DOHH2 (cell line): ENCODE results near the gene MAP4K5.

Experiments used
- H3F3A ChIP-seq: fragments of 200-600 bp; sonication (generic), shearing (Covaris generic); 2 replicates; pipeline ENCODE4 v1.6.0; 2016; ENCODE audit warnings: antibody characterized with exemption, mild to moderate bottlenecking; ENCODE audit not compliant: control insufficient read depth, insufficient read depth
- H3K27ac ChIP-seq: fragments of 200-600 bp; sonication (generic); 2 replicates; pipeline ENCODE4 v1.5.1; 2014; ENCODE audit warnings: low read depth, mild to moderate bottlenecking, low read length, moderate library complexity
- H3K27me3 ChIP-seq: fragments of 200-600 bp; sonication (generic); 2 replicates; pipeline ENCODE4 v1.6.1; 2014; ENCODE audit warnings: mild to moderate bottlenecking, low read length, mixed read lengths; ENCODE audit not compliant: control insufficient read depth
- H3K36me3 ChIP-seq: fragments of 200-600 bp; sonication (generic); 2 replicates; pipeline ENCODE4 v1.6.1; 2014; ENCODE audit warnings: mild to moderate bottlenecking, low read length, moderate library complexity, mixed read lengths; ENCODE audit not compliant: control insufficient read depth
- H3K4me1 ChIP-seq: fragments of 200-600 bp; sonication (generic); 2 replicates; pipeline ENCODE4 v1.6.1; 2014; ENCODE audit warnings: mild to moderate bottlenecking, low read length, mixed read lengths; ENCODE audit not compliant: control insufficient read depth
- H3K4me2 ChIP-seq: fragments of 200-600 bp; sonication (generic); 2 replicates; pipeline ENCODE4 v1.6.0; 2014; ENCODE audit warnings: mild to moderate bottlenecking, low read length, moderate library complexity
- H3K4me3 ChIP-seq: fragments of 200-600 bp; sonication (generic); 2 replicates; pipeline ENCODE4 v1.5.1; 2014; ENCODE audit warnings: mild to moderate bottlenecking, low read length, mixed read lengths
- H3K79me2 ChIP-seq: fragments of 200-600 bp; sonication (generic); 2 replicates; pipeline ENCODE4 v1.6.1; 2014; ENCODE audit warnings: mild to moderate bottlenecking, low read length, mixed read lengths; ENCODE audit not compliant: control insufficient read depth
- H3K9me2 ChIP-seq: fragments of 200-600 bp; sonication (generic); replicated peaks from 2 replicates; pipeline ENCODE4 v1.6.1; 2014; ENCODE audit warnings: mild to moderate bottlenecking, low read length, mixed read lengths; ENCODE audit not compliant: control insufficient read depth
- H3K9me3 ChIP-seq: fragments of 200-600 bp; sonication (generic); 2 replicates; pipeline ENCODE4 v1.6.1; 2014; ENCODE audit warnings: antibody characterized with exemption, low read length, mixed read lengths; ENCODE audit not compliant: control insufficient read depth, insufficient read depth
- H4K20me1 ChIP-seq: fragments of 200-600 bp; sonication (generic); 2 replicates; pipeline ENCODE4 v1.6.0; 2014; ENCODE audit warnings: low read depth, mild to moderate bottlenecking, antibody characterized with exemption, low read length, moderate library complexity; ENCODE audit not compliant: control insufficient read depth, insufficient read depth
- EZH2phosphoT487 ChIP-seq: fragments of 200-600 bp; sonication (generic); IDR thresholded peaks from 2 replicates; pipeline ENCODE4 v1.6.1; 2017; ENCODE audit warnings: borderline replicate concordance, mild to moderate bottlenecking, antibody characterized with exemption, low read length, moderate library complexity, mixed read lengths
- TF ChIP-seq, protein P1 (sequence below): fragments of 200-600 bp; sonication (generic); IDR thresholded peaks from one replicate; pipeline ENCODE4 v1.5.1; 2014; ENCODE audit warnings: antibody characterized with exemption, mild to moderate bottlenecking, low read depth, low read length; ENCODE audit not compliant: poor library complexity, severe bottlenecking

MAP4K5 gene

DNA sequence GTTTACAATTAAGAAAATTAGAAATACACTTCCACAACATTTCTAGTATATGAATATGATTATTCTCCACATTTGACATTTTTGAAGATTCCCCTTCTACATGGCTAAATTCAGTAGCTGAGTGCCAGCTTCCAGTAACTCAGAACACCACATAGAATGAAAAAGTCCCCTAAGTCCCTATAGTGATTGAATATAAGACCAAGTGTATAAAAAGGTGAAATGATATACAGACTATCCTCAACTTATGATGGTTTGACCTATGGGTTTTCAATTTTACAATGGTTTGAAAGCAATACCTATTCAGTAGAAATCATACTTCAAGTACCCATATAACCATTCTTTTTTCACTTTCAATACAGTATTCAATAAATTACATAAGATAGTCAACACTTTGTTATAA lies 43.4 kb upstream of the MAP4K5 start:
- Histone ChIP-seq H3K9me3 (peaks cover 4% of the 10 kb centered on the region; the same call in 1 of the 2 replicates), H3K4me2 (no peak overlapping the region), H3K36me3 (no peaks in the 10 kb centered on the region), H4K20me1 (no peaks in the 10 kb centered on the region), H3K4me1 (no peaks in the 10 kb centered on the region), H3K79me2 (no peaks in the 10 kb centered on the region), H3K27me3 (peaks cover 11% of the 10 kb centered on the region), H3K27ac (no peak overlapping the region), H3F3A (no peaks in the 10 kb centered on the region), H3K4me3 (no peak overlapping the region), H3K9me2 (no peaks in the 10 kb centered on the region)
- TF ChIP-seq, protein P1, sequence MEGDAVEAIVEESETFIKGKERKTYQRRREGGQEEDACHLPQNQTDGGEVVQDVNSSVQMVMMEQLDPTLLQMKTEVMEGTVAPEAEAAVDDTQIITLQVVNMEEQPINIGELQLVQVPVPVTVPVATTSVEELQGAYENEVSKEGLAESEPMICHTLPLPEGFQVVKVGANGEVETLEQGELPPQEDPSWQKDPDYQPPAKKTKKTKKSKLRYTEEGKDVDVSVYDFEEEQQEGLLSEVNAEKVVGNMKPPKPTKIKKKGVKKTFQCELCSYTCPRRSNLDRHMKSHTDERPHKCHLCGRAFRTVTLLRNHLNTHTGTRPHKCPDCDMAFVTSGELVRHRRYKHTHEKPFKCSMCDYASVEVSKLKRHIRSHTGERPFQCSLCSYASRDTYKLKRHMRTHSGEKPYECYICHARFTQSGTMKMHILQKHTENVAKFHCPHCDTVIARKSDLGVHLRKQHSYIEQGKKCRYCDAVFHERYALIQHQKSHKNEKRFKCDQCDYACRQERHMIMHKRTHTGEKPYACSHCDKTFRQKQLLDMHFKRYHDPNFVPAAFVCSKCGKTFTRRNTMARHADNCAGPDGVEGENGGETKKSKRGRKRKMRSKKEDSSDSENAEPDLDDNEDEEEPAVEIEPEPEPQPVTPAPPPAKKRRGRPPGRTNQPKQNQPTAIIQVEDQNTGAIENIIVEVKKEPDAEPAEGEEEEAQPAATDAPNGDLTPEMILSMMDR: no peak
- TF ChIP-seq EZH2phosphoT487: no peak

DNA sequence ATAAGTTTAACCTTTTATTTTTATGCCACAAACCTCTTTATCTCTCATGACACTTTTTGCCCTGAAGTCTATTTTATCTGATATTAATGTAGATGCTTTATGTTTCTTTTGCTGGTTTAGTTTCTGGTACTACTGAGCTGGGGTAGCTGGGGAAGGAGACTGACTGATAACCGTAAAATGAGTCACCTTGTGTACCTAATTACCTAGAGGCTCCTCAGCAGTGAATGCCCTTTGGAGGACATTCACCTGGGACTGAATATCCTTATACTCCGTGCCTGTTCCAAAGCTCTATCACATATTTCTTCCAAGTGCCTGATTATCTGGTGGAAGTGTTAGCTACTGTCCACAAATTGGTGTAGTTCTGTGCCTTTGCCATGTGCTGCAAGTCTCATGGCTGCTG lies 41.5 kb upstream of the MAP4K5 start:
- TF ChIP-seq, protein P1: no peak
- TF ChIP-seq EZH2phosphoT487: no peak
- Histone ChIP-seq H3K4me2 (no peak overlapping the region), H3K4me3 (no peak overlapping the region), H3K4me1 (no peaks in the 10 kb centered on the region), H3K9me2 (no peaks in the 10 kb centered on the region), H4K20me1 (no peaks in the 10 kb centered on the region), H3K36me3 (no peaks in the 10 kb centered on the region), H3F3A (no peaks in the 10 kb centered on the region), H3K27ac (no peak overlapping the region), H3K27me3 (peaks cover 11% of the 10 kb centered on the region), H3K9me3 (peaks cover 12% of the 10 kb centered on the region), H3K79me2 (no peaks in the 10 kb centered on the region)

DNA sequence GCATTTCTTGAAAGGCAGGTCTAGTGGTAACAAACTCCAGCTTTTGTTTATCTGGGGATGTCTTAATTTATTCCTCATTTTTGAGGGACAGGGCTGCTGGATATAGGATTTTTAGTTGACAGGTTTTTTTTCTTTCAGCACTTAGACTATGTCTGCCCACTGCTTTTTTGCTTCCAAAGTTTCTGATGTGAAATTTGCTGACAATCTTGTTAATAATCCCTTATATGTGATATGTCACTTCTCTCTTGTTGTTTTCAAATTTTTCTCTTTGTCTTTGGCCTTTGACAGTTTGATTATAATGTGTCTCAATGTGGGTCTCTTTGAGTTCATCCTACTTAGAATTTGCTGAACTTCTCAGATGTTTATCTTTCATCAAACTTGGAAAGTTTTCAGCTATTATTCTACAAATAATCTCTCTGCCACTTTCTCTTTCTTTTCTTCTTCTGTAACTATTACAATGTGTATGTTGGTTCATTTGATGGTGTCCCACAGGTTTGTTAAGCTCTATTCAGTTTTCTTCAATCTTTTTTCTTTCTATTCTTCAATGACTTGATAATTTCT lies 37.4 kb upstream of the MAP4K5 start:
- Histone ChIP-seq H4K20me1 (no peaks in the 10 kb centered on the region), H3K4me3 (no peak overlapping the region), H3K4me1 (no peaks in the 10 kb centered on the region), H3K27ac (no peak overlapping the region), H3K4me2 (no peak overlapping the region), H3K9me3 (peaks cover 12% of the 10 kb centered on the region), H3K9me2 (no peaks in the 10 kb centered on the region), H3F3A (no peaks in the 10 kb centered on the region), H3K79me2 (no peaks in the 10 kb centered on the region), H3K27me3 (peaks cover 13% of the 10 kb centered on the region), H3K36me3 (no peaks in the 10 kb centered on the region)
- TF ChIP-seq, protein P1: no peak
- TF ChIP-seq EZH2phosphoT487: no peak

DNA sequence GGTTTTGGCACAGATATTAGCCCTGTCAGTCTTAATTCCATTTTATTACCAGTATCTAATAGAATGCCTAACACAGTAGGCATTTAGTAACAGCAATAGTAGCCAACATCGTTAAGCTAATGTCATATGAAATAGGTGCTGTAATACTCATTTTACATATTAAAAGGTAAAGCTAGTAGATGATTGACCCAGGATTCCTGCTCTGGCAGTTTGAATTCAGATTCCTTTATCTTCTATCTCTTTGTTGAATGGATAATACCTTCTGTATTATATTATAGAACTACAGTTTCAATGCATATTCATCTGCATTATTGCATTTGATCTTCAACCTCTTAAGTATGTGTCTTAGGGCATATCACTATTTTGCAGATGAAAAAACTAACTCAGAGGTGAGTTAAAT lies 30.5 kb upstream of the MAP4K5 start:
- TF ChIP-seq, protein P1: no peak
- no peak for TF ChIP-seq EZH2phosphoT487
- Histone ChIP-seq H4K20me1 (no peaks in the 10 kb centered on the region), H3K79me2 (no peaks in the 10 kb centered on the region), H3K4me2 (no peak overlapping the region), H3F3A (no peaks in the 10 kb centered on the region), H3K4me3 (no peak overlapping the region), H3K27ac (no peak overlapping the region), H3K9me2 (no peaks in the 10 kb centered on the region), H3K36me3 (no peaks in the 10 kb centered on the region), H3K4me1 (peaks cover 17% of the 10 kb centered on the region), H3K9me3 (no peaks in the 10 kb centered on the region), H3K27me3 (peaks cover 62% of the 10 kb centered on the region)
